Upper lobe of left lung (tissue), 6 donors: ENCODE data around the gene KCNK16. TPM values are rescaled to one million over a fixed set of nuclear protein-coding genes. Genes with fewer than 3 reads are reported as not detected.

Experiments
- ATAC-seq, 2 donors: fragments of 200-7000 bp; cut with Tn5 transposase; one replicate each; pipeline ENCODE4 v1.9.1; 2022; ENCODE audit warnings: mild to moderate bottlenecking in 2 of 2, moderate library complexity in 2 of 2; ENCODE audit not compliant: low FRiP score in 2 of 2
- DNase-seq, 2 donors: peaks; one replicate each; pipeline ENCODE4 v3.0.0-alpha.2; 2019 to 2020
- H3K27ac ChIP-seq, 4 donors: fragments of 200-600 bp; sonication (generic); one replicate each; pipeline ENCODE4 v1.5.1; 2016 to 2019
- H3K27me3 ChIP-seq, 4 donors: fragments of 200-600 bp; sonication (generic); one replicate each; pipeline ENCODE4 v1.5.1; 2017 to 2019
- H3K36me3 ChIP-seq, 4 donors: fragments of 200-600 bp; sonication (generic); one replicate each; pipeline ENCODE4 v1.5.1; 2016 to 2019
- H3K4me1 ChIP-seq, 4 donors: fragments of 200-600 bp; sonication (generic); one replicate each; pipeline ENCODE4 v1.5.1; 2018 to 2019
- H3K4me3 ChIP-seq, 4 donors: fragments of 200-600 bp; sonication (generic); one replicate each; pipeline ENCODE4 v1.5.1; 2017 to 2019; ENCODE audit warnings: mild to moderate bottlenecking in 2 of 4, moderate library complexity in 1 of 4
- H3K9me3 ChIP-seq, 4 donors: fragments of 200-600 bp; sonication (generic); one replicate each; pipeline ENCODE4 v1.5.1; 2018 to 2019
- CTCF ChIP-seq, 6 experiments: fragments of 450-650 bp in 4 of 6; fragments of 200-600 bp in 2 of 6; sonication (generic) in 2 of 6; IDR thresholded peaks; one replicate each; pipeline ENCODE4 v1.5.1; 2016 to 2019; ENCODE audit warnings: antibody characterized with exemption in 6 of 6
- EP300 ChIP-seq, 4 donors: sonication (generic); formaldehyde crosslinking; IDR thresholded peaks; one replicate each; pipeline ENCODE4 v1.5.1; 2017; ENCODE audit warnings: antibody characterized with exemption in 4 of 4, control low read depth in 2 of 4
- POLR2A ChIP-seq, 4 donors: fragments of 450-650 bp; IDR thresholded peaks; one replicate each; pipeline ENCODE4 v1.5.1; 2016 to 2017; ENCODE audit warnings: antibody characterized with exemption in 4 of 4, mild to moderate bottlenecking in 2 of 4
- POLR2AphosphoS5 ChIP-seq, 2 donors: sonication (generic); formaldehyde crosslinking; IDR thresholded peaks; one replicate each; pipeline ENCODE4 v1.5.1; 2017; ENCODE audit warnings: antibody characterized with exemption in 2 of 2
- WGBS, 2 donors: methylation state at CpG; one replicate each; pipeline ENCODE4 v1.1.5; 2017 to 2018; 5-methylcytosine and 5-hydroxymethylcytosine counted together
- total RNA-seq, 6 donors: library from RNA; depleted of rRNA in 4 of 6; stranded (reverse); fragments of >200 nt in 4 of 6; gene quantifications; one replicate each; pipeline versions ENCODE4 v1.1.0 to v1.2.1, GENCODE V29; 2016 to 2021
- donor health status: DM: no; HTN: no; CAD: no; lungs with moderate emphysema.
- donor health status: DM: no; HTN: yes; CAD: no; lungs with severe emphysema.

Gene KCNK16
- total RNA-seq, 6 donors from 2014 or later, result not detected

GRCh38 chr6:39360378-39360777, 37.9 kb upstream of the KCNK16 start:
- ATAC-seq, result no peak
- 88 to 90% methylated on average over 9 of the region's 9 CpGs for WGBS, 2 donors
- H3K4me1 ChIP-seq, result peaks cover 0 to 12% (median 9%) of the 10 kb centered on the region in 4 donors
- no peak for DNase-seq
- no peak overlapping the region for H3K27ac ChIP-seq
- H3K27me3 ChIP-seq, result no peaks in the 10 kb centered on the region
- no peak for TF ChIP-seq CTCF (IDR thresholded peaks at IDR 0.05)
- no peak for TF ChIP-seq POLR2A (IDR thresholded peaks at IDR 0.05)
- TF ChIP-seq EP300 (IDR thresholded peaks at IDR 0.05), result no peak
- TF ChIP-seq POLR2AphosphoS5 (IDR thresholded peaks at IDR 0.05), result no peak
- H3K9me3 ChIP-seq, result no peaks in the 10 kb centered on the region
- H3K36me3 ChIP-seq, result no peaks in the 10 kb centered on the region
- H3K4me3 ChIP-seq, result no peak overlapping the region

- 64 to 79% methylated on average over 6 to 7 of the region's 7 CpGs for WGBS, 2 donors
- DNase-seq (peak in 1 of 2 donors; percentile 59), ATAC-seq (peak in 1 of 2 donors; percentile 18)
- Histone ChIP-seq H3K9me3 (no peaks in the 10 kb centered on the region), H3K27me3 (no peaks in the 10 kb centered on the region), H3K36me3 (no peaks in the 10 kb centered on the region), H3K27ac (no peak overlapping the region), H3K4me1 (peaks cover 0 to 12% (median 9%) of the 10 kb centered on the region in 4 donors), H3K4me3 (no peak overlapping the region)
- TF ChIP-seq POLR2AphosphoS5 (IDR thresholded peaks at IDR 0.05), result no peak
Measured at GRCh38 chr6:39357998-39358686, 35.6 kb upstream of the KCNK16 start.

- H3K9me3 ChIP-seq, result no peaks in the 10 kb centered on the region
- TF ChIP-seq POLR2A (IDR thresholded peaks at IDR 0.05) (no peak), EP300 (IDR thresholded peaks at IDR 0.05) (no peak), CTCF (IDR thresholded peaks at IDR 0.05) (no peak), POLR2AphosphoS5 (IDR thresholded peaks at IDR 0.05) (no peak)
- H3K36me3 ChIP-seq, result no peaks in the 10 kb centered on the region
- H3K4me1 ChIP-seq, result peaks cover 0 to 6% (median 0%) of the 10 kb centered on the region in 4 donors
- no peak overlapping the region for H3K4me3 ChIP-seq
- H3K27me3 ChIP-seq, result no peaks in the 10 kb centered on the region
- ATAC-seq (no peak), DNase-seq (no peak)
- H3K27ac ChIP-seq, result no peak overlapping the region
- 86 to 89% methylated on average over 2 to 7 of the region's 7 CpGs for WGBS, 2 donors
Measured at GRCh38 chr6:39353698-39354315, 31.3 kb upstream of the KCNK16 start.

- H3K36me3 ChIP-seq, result no peaks in the 10 kb centered on the region
- no peak for DNase-seq
- no peaks in the 10 kb centered on the region for H3K9me3 ChIP-seq
- 77 to 81% methylated on average over 11 to 13 of the region's 13 CpGs for WGBS, 2 donors
- no peaks in the 10 kb centered on the region for H3K4me1 ChIP-seq
- H3K27ac ChIP-seq, result no peak overlapping the region
- TF ChIP-seq POLR2AphosphoS5 (IDR thresholded peaks at IDR 0.05) (no peak), EP300 (IDR thresholded peaks at IDR 0.05) (no peak), CTCF (IDR thresholded peaks at IDR 0.05) (no peak), POLR2A (IDR thresholded peaks at IDR 0.05) (no peak)
- H3K4me3 ChIP-seq, result no peak overlapping the region
- no peak for ATAC-seq
- no peaks in the 10 kb centered on the region for H3K27me3 ChIP-seq
Measured at GRCh38 chr6:39350723-39351505, 28.4 kb upstream of the KCNK16 start.

- Histone ChIP-seq H3K27ac (no peak overlapping the region), H3K36me3 (no peaks in the 10 kb centered on the region), H3K4me1 (peaks cover 0 to 3% (median under 1%) of the 10 kb centered on the region in 4 donors), H3K27me3 (no peaks in the 10 kb centered on the region), H3K4me3 (no peak overlapping the region), H3K9me3 (no peaks in the 10 kb centered on the region)
- TF ChIP-seq EP300 (IDR thresholded peaks at IDR 0.05), result no peak
- TF ChIP-seq POLR2AphosphoS5 (IDR thresholded peaks at IDR 0.05), result no peak
- TF ChIP-seq CTCF (IDR thresholded peaks at IDR 0.05), result no peak
- TF ChIP-seq POLR2A (IDR thresholded peaks at IDR 0.05), result no peak
- 89 to 92% methylated on average over 8 to 15 of the region's 15 CpGs for WGBS, 2 donors
- ATAC-seq (no peak), DNase-seq (peak in 1 of 2 donors; percentile 51)
Measured at GRCh38 chr6:39348740-39349139, 26.2 kb upstream of the KCNK16 start.
